A549 (cell line): ENCODE measurements around the gene FAM219B. TPM values are rescaled to one million over a fixed set of nuclear protein-coding genes. Genes with fewer than 3 reads are reported as not detected.

Source experiments
- ATAC-seq, 2 experiments: fragments of 200-7000 bp in 1 of 2; fragments of >200 bp in 1 of 2; cut with Nextera tagmentation in 1 of 2; cut with Tn5 transposase in 1 of 2; 3 replicates each; pipeline versions ENCODE4 v1.8.0 to v1.9.1; 2018 to 2020; ENCODE audit warnings: mild to moderate bottlenecking in 1 of 2, moderate library complexity in 1 of 2
- CTCF ChIA-PET: fragments of 300-600 bp; sonication (Branson Sonifier 250); formaldehyde crosslinking; extraction: SDS; loops from one replicate; lab custom pipeline; 2021; ENCODE audit warnings: antibody characterized with exemption, inconsistent platforms; lab: Yijun Ruan, JAX
- POLR2A ChIA-PET: fragments of 350-600 bp; formaldehyde crosslinking; extraction: SDS; loops from one replicate; lab custom pipeline; 2021; ENCODE audit warnings: antibody characterized with exemption, inconsistent platforms; lab: Yijun Ruan, JAX
- DNase-seq, 2 experiments: peaks; one replicate each; pipeline versions ENCODE4 v3.0.0 to v3.0.0-alpha.2; 2011 to 2016; ENCODE audit warnings: low read depth in 1 of 2, low spot score in 1 of 2
- FAIRE-seq: peaks from 2 replicates; lab custom pipeline; 2011; peaks lifted over from hg19 to GRCh38; lab: Jason Lieb, UNC
- H3K27ac ChIP-seq, 2 experiments: fragments of >200 bp; sonication (Bioruptor Twin); formaldehyde crosslinking; 3 replicates each; pipeline ENCODE4 v1.5.1; 2016 to 2017
- H3K4me1 ChIP-seq: fragments of >200 bp; sonication (Bioruptor Twin); formaldehyde crosslinking; 3 replicates; pipeline ENCODE4 v1.6.1; 2016
- H3K4me2 ChIP-seq: fragments of >200 bp; sonication (Bioruptor Twin); formaldehyde crosslinking; 3 replicates; pipeline ENCODE4 v1.6.1; 2016
- H3K4me3 ChIP-seq: fragments of >200 bp; sonication (Bioruptor Twin); formaldehyde crosslinking; 3 replicates; pipeline ENCODE4 v1.5.1; 2016
- H3K9me3 ChIP-seq: fragments of >200 bp; sonication (Bioruptor Twin); formaldehyde crosslinking; 3 replicates; pipeline ENCODE4 v1.6.1; 2016
- CBX8 ChIP-seq: fragments of 200-600 bp; sonication (generic); IDR thresholded peaks from 2 replicates; pipeline ENCODE4 v1.6.1; 2016
- CHD4 ChIP-seq: fragments of 200-600 bp; sonication (generic); IDR thresholded peaks from 2 replicates; pipeline ENCODE4 v1.6.1; 2016; ENCODE audit warnings: antibody characterized with exemption, mild to moderate bottlenecking, borderline replicate concordance
- EP300 ChIP-seq, 2 experiments: fragments of >200 bp; sonication (Bioruptor Twin); formaldehyde crosslinking; IDR thresholded peaks; 2 replicates in 1 of 2; 3 replicates in 1 of 2; pipeline ENCODE4 v1.6.1; 2016 to 2017
- GATA3 ChIP-seq: IDR thresholded peaks from 2 replicates; pipeline ENCODE4 v1.6.1; 2012; ENCODE audit warnings: borderline replicate concordance
- KDM5A ChIP-seq: fragments of 200-600 bp; sonication (generic); IDR thresholded peaks from 2 replicates; pipeline ENCODE4 v1.6.1; 2016; ENCODE audit warnings: antibody characterized with exemption, mild to moderate bottlenecking
- MAFK ChIP-seq: fragments of 450-650 bp; IDR thresholded peaks from 2 replicates; pipeline ENCODE4 v1.6.1; 2014; ENCODE audit not compliant: partially characterized antibody
- RAD21 ChIP-seq, 2 experiments: fragments of >200 bp in 1 of 2; sonication (Bioruptor Twin) in 1 of 2; formaldehyde crosslinking in 1 of 2; IDR thresholded peaks in 1 of 2; conservative IDR thresholded peaks in 1 of 2; 2 replicates in 1 of 2; 3 replicates in 1 of 2; pipeline ENCODE4 v1.6.1; 2012 to 2018; ENCODE audit warnings: inconsistent platforms in 1 of 2
- RARB ChIP-seq: fragments of 250-450 bp; sonication (Bioruptor Pico); IDR thresholded peaks from 2 replicates; pipeline ENCODE4 v1.8.0; 2021; ENCODE audit warnings: mild to moderate bottlenecking, moderate library complexity
- RCOR1 ChIP-seq: fragments of 150-350 bp; IDR thresholded peaks from 2 replicates; pipeline ENCODE4 v1.6.1; 2014; ENCODE audit warnings: antibody characterized with exemption, low read length, low read depth
- RNF2 ChIP-seq: fragments of 200-600 bp; sonication (generic); IDR thresholded peaks from 2 replicates; pipeline ENCODE4 v1.6.1; 2016; ENCODE audit warnings: low read depth, mild to moderate bottlenecking, antibody characterized with exemption, moderate library complexity, borderline replicate concordance
- USF2 ChIP-seq: fragments of 450-650 bp; IDR thresholded peaks from 2 replicates; pipeline ENCODE4 v1.6.1; 2014; ENCODE audit warnings: antibody characterized with exemption
- WGBS: methylation state at CpG from one replicate; pipeline ENCODE4 v1.1.6; 2017; ENCODE audit errors: missing lambda C conversion rate; 5-methylcytosine and 5-hydroxymethylcytosine counted together
- polyA plus RNA-seq, 4 experiments: library from polyadenylated mRNA; depleted of rRNA in 3 of 4; stranded (reverse); fragments of >200 nt; fragmentation: RNase III in 1 of 4; extraction: RNeasy Plus Mini Kit Qiagen cat#74134 plus additional on column Dnase treatment in 1 of 4; gene quantifications; 2 replicates in 3 of 4; 3 replicates in 1 of 4; pipeline ENCODE4 v1.2.3, GENCODE V29; 2011 to 2017
- TF ChIP-seq, protein P1 (sequence below): IDR thresholded peaks from 2 replicates; pipeline ENCODE4 v1.6.1; 2012
- TF ChIP-seq, protein P2 (sequence below): IDR thresholded peaks from 2 replicates; pipeline ENCODE4 v1.6.1; 2012

FAM219B gene
- polyA plus RNA-seq, 2 of the 4 experiments (the other 2 are of a cell fraction), result 36.9 to 46.2 TPM

GRCh38 chr15:74870436-74871215 is 36.0 kb downstream of the FAM219B start:
- Histone ChIP-seq H3K4me3 (no peak overlapping the region), H3K4me2 (0 out of 3 replicates have a peak overlapping the region, but pooled peaks have one; percentile 2), H3K4me1 (peaks cover 45% of the 10 kb centered on the region), H3K9me3 (no peaks in the 10 kb centered on the region), H3K27ac (no peak overlapping the region)
- DNase-seq, result no peak
- CTCF ChIA-PET, result interaction anchor here (0.6 to 3.2 kb wide), 8 partner anchors 8 to 236 kb away, joined by 3 to 21 read pairs (median 3); no protein-coding TSS in a partner anchor
- POLR2A ChIA-PET, result interaction anchor here (1.8 kb wide), 1 partner anchor 36 kb away, joined by 7 read pairs; the partner anchor contains the start of gene FAM219B
- WGBS, result 80% methylated on average over 6 of the region's 6 CpGs
- no peak for ATAC-seq
- no peak for TF ChIP-seq USF2
- peak; percentile 66 for TF ChIP-seq MAFK
- no peak for FAIRE-seq

DNA sequence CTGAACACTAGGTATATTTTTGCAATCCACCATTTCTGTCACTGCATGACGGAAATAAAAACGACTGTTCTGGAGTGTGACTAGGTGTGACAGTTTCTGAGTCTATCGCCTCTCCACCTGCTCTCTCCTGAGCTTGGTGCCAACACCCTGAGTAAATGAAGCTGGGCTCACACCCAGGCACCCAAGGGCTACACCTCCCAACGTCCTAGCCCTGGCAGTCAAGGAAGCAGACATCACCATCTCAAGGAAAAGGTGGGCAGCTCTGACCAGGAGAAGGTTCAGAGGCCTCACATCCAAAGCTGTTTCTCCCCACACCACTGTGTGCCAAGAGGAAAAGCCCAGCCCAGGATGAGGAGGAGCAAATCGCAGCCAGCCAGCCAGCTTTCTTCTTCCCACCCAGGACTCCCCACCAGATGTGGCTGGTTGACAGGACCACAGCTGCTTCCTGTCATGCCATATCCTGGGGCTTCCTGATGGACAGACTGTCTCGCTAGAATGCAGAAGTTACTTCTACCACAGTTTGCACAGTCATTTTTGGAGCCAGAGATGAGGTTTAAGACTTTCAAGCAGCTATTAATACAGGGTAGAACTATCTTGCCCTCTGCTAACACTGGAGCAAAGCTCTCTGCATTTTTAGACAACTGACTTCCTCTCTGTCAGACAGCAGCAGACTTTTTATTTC is 36.8 kb downstream of the FAM219B start:
- WGBS, result 66% methylated on average over 6 of the region's 6 CpGs
- ChIA-PET CTCF (interaction anchor here (0.9 to 3.2 kb wide), 6 partner anchors 10 to 235 kb away, joined by 3 to 21 read pairs (median 3); partner anchors contain the start of gene ULK3), POLR2A (interaction anchor here (0.5 to 1.8 kb wide), 2 partner anchors 11 to 37 kb away, joined by 3 to 7 read pairs; partner anchors contain the start of gene FAM219B)
- Histone ChIP-seq H3K9me3 (no peaks in the 10 kb centered on the region), H3K4me3 (no peak overlapping the region), H3K27ac (no peak overlapping the region), H3K4me2 (no peak overlapping the region), H3K4me1 (peaks cover 50% of the 10 kb centered on the region)
- FAIRE-seq (no peak), DNase-seq (no peak), ATAC-seq (no peak)
- TF ChIP-seq RARB (CRISPR knock-in tag) (no peak), RCOR1 (no peak), RAD21 (conservative IDR thresholded peaks at IDR 0.05 in 1 of 2, IDR thresholded peaks at IDR 0.05 in 1 of 2) (no peak), CHD4 (no peak), KDM5A (no peak), RNF2 (no peak), GATA3 (no peak), EP300 (IDR thresholded peaks at IDR 0.05) (no peak), USF2 (no peak)
- TF ChIP-seq, protein P1, sequence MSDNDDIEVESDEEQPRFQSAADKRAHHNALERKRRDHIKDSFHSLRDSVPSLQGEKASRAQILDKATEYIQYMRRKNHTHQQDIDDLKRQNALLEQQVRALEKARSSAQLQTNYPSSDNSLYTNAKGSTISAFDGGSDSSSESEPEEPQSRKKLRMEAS, result no peak
- TF ChIP-seq, protein P2, sequence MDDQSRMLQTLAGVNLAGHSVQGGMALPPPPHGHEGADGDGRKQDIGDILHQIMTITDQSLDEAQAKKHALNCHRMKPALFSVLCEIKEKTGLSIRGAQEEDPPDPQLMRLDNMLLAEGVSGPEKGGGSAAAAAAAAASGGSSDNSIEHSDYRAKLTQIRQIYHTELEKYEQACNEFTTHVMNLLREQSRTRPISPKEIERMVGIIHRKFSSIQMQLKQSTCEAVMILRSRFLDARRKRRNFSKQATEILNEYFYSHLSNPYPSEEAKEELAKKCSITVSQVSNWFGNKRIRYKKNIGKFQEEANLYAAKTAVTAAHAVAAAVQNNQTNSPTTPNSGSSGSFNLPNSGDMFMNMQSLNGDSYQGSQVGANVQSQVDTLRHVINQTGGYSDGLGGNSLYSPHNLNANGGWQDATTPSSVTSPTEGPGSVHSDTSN, result no peak

GRCh38 chr15:74869372-74869725 is 37.3 kb downstream of the FAM219B start:
- H3K4me2 ChIP-seq, result no peak overlapping the region
- FAIRE-seq, result no peak
- CTCF ChIA-PET, result interaction anchor here (0.9 to 3.2 kb wide), 5 partner anchors 10 to 235 kb away, joined by 3 to 21 read pairs (median 3); partner anchors contain the start of gene ULK3
- DNase-seq, result no peak
- no peak overlapping the region for H3K27ac ChIP-seq
- no peak overlapping the region for H3K4me3 ChIP-seq
- no peaks in the 10 kb centered on the region for H3K9me3 ChIP-seq
- TF ChIP-seq CBX8, result no peak
- TF ChIP-seq, all 56 proteins: peak for 0
- ATAC-seq, result no peak
- H3K4me1 ChIP-seq, result peaks cover 54% of the 10 kb centered on the region
- POLR2A ChIA-PET, result interaction anchor here (0.5 to 1.8 kb wide), 2 partner anchors 10 to 37 kb away, joined by 3 to 7 read pairs; partner anchors contain the start of gene FAM219B
